Measurements from ENCODE around the gene TRABD2B. TPM values are rescaled to one million over a fixed set of nuclear protein-coding genes. Genes with fewer than 3 reads are reported as not detected.

Gene TRABD2B
- total and polyA plus RNA-seq, 2 of the 13 experiments (the other 11 are each of a cell fraction or from before 2014, with no cell fraction given), result 0.04 TPM; not detected in 1

DNA sequence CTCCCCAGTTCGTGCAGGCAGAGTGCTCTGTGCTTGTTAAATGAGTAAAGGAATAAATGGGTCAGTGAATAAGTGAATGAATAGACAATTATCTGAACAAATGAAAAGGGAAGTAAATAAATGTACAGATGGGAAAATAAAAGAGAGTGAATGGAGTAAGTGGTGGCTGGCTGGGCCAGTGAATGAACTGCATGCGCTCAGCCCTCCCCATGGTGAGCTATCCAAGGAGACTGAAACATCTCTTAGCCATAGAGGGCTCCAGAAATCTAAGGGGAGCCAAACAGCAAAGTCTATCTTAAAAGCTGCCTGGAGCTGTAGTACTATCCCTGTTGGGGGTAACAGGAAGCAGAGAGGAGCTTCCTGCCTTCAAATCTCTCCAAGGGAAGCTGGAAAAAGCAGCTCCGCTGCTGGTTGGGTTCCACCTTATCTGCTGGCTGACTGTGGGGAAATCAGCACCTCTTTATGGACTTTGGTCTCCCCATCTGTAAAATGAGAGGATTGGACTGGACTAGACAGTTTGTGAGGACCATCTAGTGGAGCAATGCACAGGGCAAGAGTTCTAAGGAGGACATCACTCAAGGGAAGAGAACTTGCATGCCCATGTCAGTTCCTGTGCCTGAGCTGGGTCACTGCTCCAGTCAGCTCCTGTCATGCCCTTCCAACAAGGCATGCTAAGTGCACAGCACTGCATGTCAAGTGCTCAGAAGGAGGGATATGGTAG lies 77.9 kb downstream of the TRABD2B start (continued):
- no peak for TF ChIP-seq AGO1 (IDR thresholded peaks at IDR 0.05; ENCODE audit: low read depth, low read length, poor library complexity, severe bottlenecking)
- no peak for TF ChIP-seq MEF2D (CRISPR knock-in tag; IDR thresholded peaks at IDR 0.05)
- TF ChIP-seq ZNF12 (CRISPR knock-in tag; IDR thresholded peaks at IDR 0.05), result 0 out of 2 replicates have a peak, but pooled peaks have one; percentile 18
- TF ChIP-seq ZNF335 (CRISPR knock-in tag; IDR thresholded peaks at IDR 0.05), result no peak
- no peak for TF ChIP-seq ZNF367 (CRISPR knock-in tag; IDR thresholded peaks at IDR 0.05; ENCODE audit: borderline replicate concordance)
- TF ChIP-seq, protein P1, sequence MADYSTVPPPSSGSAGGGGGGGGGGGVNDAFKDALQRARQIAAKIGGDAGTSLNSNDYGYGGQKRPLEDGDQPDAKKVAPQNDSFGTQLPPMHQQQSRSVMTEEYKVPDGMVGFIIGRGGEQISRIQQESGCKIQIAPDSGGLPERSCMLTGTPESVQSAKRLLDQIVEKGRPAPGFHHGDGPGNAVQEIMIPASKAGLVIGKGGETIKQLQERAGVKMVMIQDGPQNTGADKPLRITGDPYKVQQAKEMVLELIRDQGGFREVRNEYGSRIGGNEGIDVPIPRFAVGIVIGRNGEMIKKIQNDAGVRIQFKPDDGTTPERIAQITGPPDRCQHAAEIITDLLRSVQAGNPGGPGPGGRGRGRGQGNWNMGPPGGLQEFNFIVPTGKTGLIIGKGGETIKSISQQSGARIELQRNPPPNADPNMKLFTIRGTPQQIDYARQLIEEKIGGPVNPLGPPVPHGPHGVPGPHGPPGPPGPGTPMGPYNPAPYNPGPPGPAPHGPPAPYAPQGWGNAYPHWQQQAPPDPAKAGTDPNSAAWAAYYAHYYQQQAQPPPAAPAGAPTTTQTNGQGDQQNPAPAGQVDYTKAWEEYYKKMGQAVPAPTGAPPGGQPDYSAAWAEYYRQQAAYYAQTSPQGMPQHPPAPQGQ (CRISPR knock-in tag; IDR thresholded peaks at IDR 0.05; ENCODE audit: borderline replicate concordance), result no peak
- TF ChIP-seq CEBPG (CRISPR knock-in tag; IDR thresholded peaks at IDR 0.05), result peak; percentile 77
- TF ChIP-seq ZNF331 (CRISPR knock-in tag; IDR thresholded peaks at IDR 0.05), result peak; percentile 62; the same call in 1 of the 2 replicates
- TF ChIP-seq ZNF225 (CRISPR knock-in tag; IDR thresholded peaks at IDR 0.05), result no peak
- no peak for TF ChIP-seq ATM (IDR thresholded peaks at IDR 0.05; ENCODE audit: borderline replicate concordance)
- TF ChIP-seq CAMTA2 (CRISPR knock-in tag; IDR thresholded peaks at IDR 0.05; ENCODE audit: borderline replicate concordance), result no peak
- TF ChIP-seq, protein P2, sequence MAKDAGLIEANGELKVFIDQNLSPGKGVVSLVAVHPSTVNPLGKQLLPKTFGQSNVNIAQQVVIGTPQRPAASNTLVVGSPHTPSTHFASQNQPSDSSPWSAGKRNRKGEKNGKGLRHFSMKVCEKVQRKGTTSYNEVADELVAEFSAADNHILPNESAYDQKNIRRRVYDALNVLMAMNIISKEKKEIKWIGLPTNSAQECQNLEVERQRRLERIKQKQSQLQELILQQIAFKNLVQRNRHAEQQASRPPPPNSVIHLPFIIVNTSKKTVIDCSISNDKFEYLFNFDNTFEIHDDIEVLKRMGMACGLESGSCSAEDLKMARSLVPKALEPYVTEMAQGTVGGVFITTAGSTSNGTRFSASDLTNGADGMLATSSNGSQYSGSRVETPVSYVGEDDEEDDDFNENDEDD (CRISPR knock-in tag; IDR thresholded peaks at IDR 0.05; ENCODE audit: borderline replicate concordance), result no peak
- TF ChIP-seq, protein P3, sequence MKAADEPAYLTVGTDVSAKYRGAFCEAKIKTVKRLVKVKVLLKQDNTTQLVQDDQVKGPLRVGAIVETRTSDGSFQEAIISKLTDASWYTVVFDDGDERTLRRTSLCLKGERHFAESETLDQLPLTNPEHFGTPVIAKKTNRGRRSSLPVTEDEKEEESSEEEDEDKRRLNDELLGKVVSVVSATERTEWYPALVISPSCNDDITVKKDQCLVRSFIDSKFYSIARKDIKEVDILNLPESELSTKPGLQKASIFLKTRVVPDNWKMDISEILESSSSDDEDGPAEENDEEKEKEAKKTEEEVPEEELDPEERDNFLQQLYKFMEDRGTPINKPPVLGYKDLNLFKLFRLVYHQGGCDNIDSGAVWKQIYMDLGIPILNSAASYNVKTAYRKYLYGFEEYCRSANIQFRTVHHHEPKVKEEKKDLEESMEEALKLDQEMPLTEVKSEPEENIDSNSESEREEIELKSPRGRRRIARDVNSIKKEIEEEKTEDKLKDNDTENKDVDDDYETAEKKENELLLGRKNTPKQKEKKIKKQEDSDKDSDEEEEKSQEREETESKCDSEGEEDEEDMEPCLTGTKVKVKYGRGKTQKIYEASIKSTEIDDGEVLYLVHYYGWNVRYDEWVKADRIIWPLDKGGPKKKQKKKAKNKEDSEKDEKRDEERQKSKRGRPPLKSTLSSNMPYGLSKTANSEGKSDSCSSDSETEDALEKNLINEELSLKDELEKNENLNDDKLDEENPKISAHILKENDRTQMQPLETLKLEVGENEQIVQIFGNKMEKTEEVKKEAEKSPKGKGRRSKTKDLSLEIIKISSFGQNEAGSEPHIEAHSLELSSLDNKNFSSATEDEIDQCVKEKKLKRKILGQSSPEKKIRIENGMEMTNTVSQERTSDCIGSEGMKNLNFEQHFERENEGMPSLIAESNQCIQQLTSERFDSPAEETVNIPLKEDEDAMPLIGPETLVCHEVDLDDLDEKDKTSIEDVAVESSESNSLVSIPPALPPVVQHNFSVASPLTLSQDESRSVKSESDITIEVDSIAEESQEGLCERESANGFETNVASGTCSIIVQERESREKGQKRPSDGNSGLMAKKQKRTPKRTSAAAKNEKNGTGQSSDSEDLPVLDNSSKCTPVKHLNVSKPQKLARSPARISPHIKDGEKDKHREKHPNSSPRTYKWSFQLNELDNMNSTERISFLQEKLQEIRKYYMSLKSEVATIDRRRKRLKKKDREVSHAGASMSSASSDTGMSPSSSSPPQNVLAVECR (CRISPR knock-in tag; IDR thresholded peaks at IDR 0.05; ENCODE audit: borderline replicate concordance), result no peak
- TF ChIP-seq CCDC6 (CRISPR knock-in tag; IDR thresholded peaks at IDR 0.05), result no peak
- TF ChIP-seq, protein P4, sequence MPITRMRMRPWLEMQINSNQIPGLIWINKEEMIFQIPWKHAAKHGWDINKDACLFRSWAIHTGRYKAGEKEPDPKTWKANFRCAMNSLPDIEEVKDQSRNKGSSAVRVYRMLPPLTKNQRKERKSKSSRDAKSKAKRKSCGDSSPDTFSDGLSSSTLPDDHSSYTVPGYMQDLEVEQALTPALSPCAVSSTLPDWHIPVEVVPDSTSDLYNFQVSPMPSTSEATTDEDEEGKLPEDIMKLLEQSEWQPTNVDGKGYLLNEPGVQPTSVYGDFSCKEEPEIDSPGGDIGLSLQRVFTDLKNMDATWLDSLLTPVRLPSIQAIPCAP (CRISPR knock-in tag; IDR thresholded peaks at IDR 0.05; ENCODE audit: low read depth), result no peak
- no peak for TF ChIP-seq ZNF660 (CRISPR knock-in tag; IDR thresholded peaks at IDR 0.05; ENCODE audit: borderline replicate concordance, low read depth)
- TF ChIP-seq YEATS4 (CRISPR knock-in tag; IDR thresholded peaks at IDR 0.05; ENCODE audit: borderline replicate concordance), result peak; percentile 54; the same call in 1 of the 2 replicates
- TF ChIP-seq, protein P5, sequence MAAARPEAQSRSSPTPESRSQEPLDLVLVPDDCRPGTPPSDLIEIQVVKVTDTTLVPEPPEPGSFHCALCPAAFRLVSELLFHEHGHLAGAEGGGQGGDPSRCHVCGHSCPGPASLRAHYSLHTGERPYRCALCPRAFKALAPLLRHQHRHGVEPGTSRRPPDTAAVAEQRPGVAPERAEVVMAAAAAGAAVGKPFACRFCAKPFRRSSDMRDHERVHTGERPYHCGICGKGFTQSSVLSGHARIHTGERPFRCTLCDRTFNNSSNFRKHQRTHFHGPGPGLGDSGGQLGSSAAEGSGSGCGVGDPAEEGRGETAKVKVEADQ (CRISPR knock-in tag; IDR thresholded peaks at IDR 0.05; ENCODE audit: borderline replicate concordance), result no peak
- no peak for TF ChIP-seq ATF1 (CRISPR knock-in tag; IDR thresholded peaks at IDR 0.05)
- TF ChIP-seq ZNF703 (CRISPR knock-in tag; IDR thresholded peaks at IDR 0.05; ENCODE audit: borderline replicate concordance), result no peak
- TF ChIP-seq MAFG (CRISPR knock-in tag; IDR thresholded peaks at IDR 0.05), result no peak
